GM12878 (cell line): ENCODE data around the gene DDX39B.

Source experiments
- CHD2 ChIP-seq: IDR thresholded peaks from 2 replicates; pipeline ENCODE4 v1.6.1; 2011; ENCODE audit warnings: low read depth, low read length, improper control_type of control experiment, borderline replicate concordance
- KDM1A ChIP-seq: fragments of 200-600 bp; sonication (generic); IDR thresholded peaks from 2 replicates; pipeline ENCODE4 v1.6.1; 2016; ENCODE audit warnings: borderline replicate concordance
- POLR2AphosphoS5 ChIP-seq: IDR thresholded peaks from 2 replicates; pipeline ENCODE4 v1.6.1; 2011; ENCODE audit warnings: mild to moderate bottlenecking, low read length, inconsistent platforms
- USF2 ChIP-seq: IDR thresholded peaks from 2 replicates; pipeline ENCODE4 v1.6.1; 2011; ENCODE audit warnings: low read depth, low read length, improper control_type of control experiment, borderline replicate concordance

GRCh38 chr6:31567531-31568370 lies 25.9 kb upstream of the DDX39B start:
- TF ChIP-seq USF2 (no peak), POLR2AphosphoS5 (no peak), KDM1A (no peak), CHD2 (0 out of 2 replicates have a peak, but pooled peaks have one; percentile 18)
